Heart right ventricle (tissue), 16 donors: ENCODE measurements around the gene TMIGD3. TPM values are rescaled to one million over a fixed set of nuclear protein-coding genes. Genes with fewer than 3 reads are reported as not detected.

Experiments
- ATAC-seq, 8 donors: fragments of 200-7000 bp; cut with Tn5 transposase; one replicate each; pipeline ENCODE4 v1.9.1; 2020; ENCODE audit warnings: mild to moderate bottlenecking in 8 of 8, moderate library complexity in 8 of 8, moderate number of reproducible peaks in 1 of 8
- DNase-seq, 2 donors: peaks; one replicate each; pipeline ENCODE4 v3.0.0-alpha.2; 2020
- H3K27ac ChIP-seq, 10 donors: fragments of 200-600 bp; sonication (generic) in 2 of 10; one replicate each; pipeline versions ENCODE4 v1.5.0 to v1.8.0; 2020 to 2022; ENCODE audit warnings: mild to moderate bottlenecking in 3 of 10
- H3K27me3 ChIP-seq, 7 donors: fragments of 200-600 bp; one replicate each; pipeline ENCODE4 v1.8.0; 2021 to 2022; ENCODE audit warnings: mild to moderate bottlenecking in 2 of 7
- H3K36me3 ChIP-seq, 9 donors: fragments of 200-600 bp; sonication (generic) in 1 of 9; one replicate each; pipeline versions ENCODE4 v1.5.0 to v1.8.0; 2020 to 2022; ENCODE audit warnings: mild to moderate bottlenecking in 2 of 9
- H3K4me1 ChIP-seq, 9 donors: fragments of 200-600 bp; sonication (generic) in 1 of 9; one replicate each; pipeline versions ENCODE4 v1.5.0 to v1.8.0; 2020 to 2022; ENCODE audit warnings: mild to moderate bottlenecking in 4 of 9
- H3K4me3 ChIP-seq, 10 donors: fragments of 200-600 bp; sonication (generic) in 2 of 10; one replicate each; pipeline versions ENCODE4 v1.5.0 to v1.8.0; 2020 to 2022; ENCODE audit warnings: mild to moderate bottlenecking in 7 of 10, moderate library complexity in 2 of 10
- H3K9me3 ChIP-seq, 11 donors: fragments of 200-600 bp in 10 of 11; sonication (generic) in 2 of 11; one replicate each; pipeline versions ENCODE4 v1.5.0 to v1.8.0; 2013 to 2022; ENCODE audit warnings: mild to moderate bottlenecking in 2 of 11, control low read depth in 1 of 11, moderate library complexity in 1 of 11
- WGBS, 2 donors: extraction: QIAGEN DNeasy Blood & Tissue Kit; methylation state at CpG; one replicate each; pipeline ENCODE4 v1.1.7; 2013; ENCODE audit warnings: inconsistent platforms in 1 of 2; 5-methylcytosine and 5-hydroxymethylcytosine counted together
- intact Hi-C, 10 donors: fragments of 100-400 bp; cut with DNase I; formaldehyde crosslinking; loops; one replicate each; pipeline versions ENCODE4 v1.11.1 to v1.14.2; 2022
- polyA plus RNA-seq, 2 donors: library from polyadenylated mRNA; stranded (reverse); fragments of 200-250 nt; gene quantifications; one replicate each; pipeline ENCODE4 v1.2.3, GENCODE V29; 2013
- total RNA-seq, 10 donors: library from RNA; stranded (reverse); fragmentation: NEBNext Ultra II Directional in 3 of 10; extraction: Animal tissue kit (Norgen Biotek cat#: 25700) in 3 of 10; gene quantifications; one replicate each; pipeline versions ENCODE4 v1.2.1 to v1.2.4, GENCODE V29; 2021 to 2023
- TF ChIP-seq, protein P1 (sequence below), 9 donors: fragments of 200-600 bp; sonication (generic) in 2 of 9; IDR thresholded peaks; one replicate each; pipeline versions ENCODE4 v1.5.0 to v1.8.0; 2021 to 2022; ENCODE audit warnings: antibody characterized with exemption in 9 of 9, mild to moderate bottlenecking in 5 of 9, moderate library complexity in 1 of 9
- donor health status: Arrhythmogenic right ventricular cardiomyopathy.
- donor health status: ischemic (EF 13 %, LVEDD 7.1; RV severe dilation, severe dysfunction).
- donor health status: healthy with polysubstance abuse.
- donor health status: DM: no; HTN: yes; CAD: no.
- donor health status: DM: no; HTN: no; CAD: no.
- donor health status: ischemic (EF 25% LVEDD 6.9; RV normal size, moderate dysfunction).
- donor health status: ischemic (EF 25% LVEDD 5.7; RV mildly dilated, moderate dysfunction).
- donor health status: healthy.
- donor health status: DM: yes; HTN: yes; CAD: no.
- donor health status: Ischemic cardiomyopathy.
- donor health status: ischemic (EF 35%, LVEDD 5.7; RV mildly dilated, moderate dysfunction).
- donor health status: nonischemic (EF 11% LVEDD 7.7; RV severe dilation, severe dysfunction).
- donor health status: DM: yes; HTN: yes; CAD: no.
- donor health status: PGD.
- donor health status: ischemic (EF 29% LVEDD 5.4; RV normal size, mild dysfunction).
- donor health status: nonischemic (EF 23%, LVEDD 6.1; RV moderate dilation, normal function).

TMIGD3 gene
- total and polyA plus RNA-seq, 12 donors = 0.43 to 6.2 (median 1.4) TPM; not detected in 5

DNA sequence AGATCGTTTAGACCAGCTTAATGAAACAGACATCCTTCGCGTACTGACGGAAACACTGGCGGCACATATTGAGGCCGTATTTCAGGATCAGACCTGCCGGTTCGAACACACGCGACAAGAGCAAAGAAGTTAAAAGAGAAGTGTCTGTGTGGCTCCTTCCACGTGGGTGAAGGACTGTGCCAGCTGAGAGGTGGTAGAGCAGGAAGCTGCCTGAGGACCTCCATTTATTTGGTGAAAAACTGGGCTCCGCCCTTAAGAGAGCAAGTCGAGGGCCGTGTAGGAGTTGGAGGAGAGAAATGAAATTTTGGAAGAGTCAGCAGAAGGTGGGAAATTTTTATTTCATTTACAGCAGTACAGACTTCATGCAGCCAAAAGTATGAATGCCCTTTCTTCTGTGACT lies 38.8 kb upstream of the TMIGD3 start:
- Histone ChIP-seq H3K27me3 (no peaks in the 10 kb centered on the region), H3K4me1 (no peaks in the 10 kb centered on the region), H3K4me3 (no peak overlapping the region), H3K9me3 (no peaks in the 10 kb centered on the region), H3K27ac (no peak overlapping the region), H3K36me3 (no peaks in the 10 kb centered on the region)
- intact Hi-C loops = no loop called here
- TF ChIP-seq, protein P1, sequence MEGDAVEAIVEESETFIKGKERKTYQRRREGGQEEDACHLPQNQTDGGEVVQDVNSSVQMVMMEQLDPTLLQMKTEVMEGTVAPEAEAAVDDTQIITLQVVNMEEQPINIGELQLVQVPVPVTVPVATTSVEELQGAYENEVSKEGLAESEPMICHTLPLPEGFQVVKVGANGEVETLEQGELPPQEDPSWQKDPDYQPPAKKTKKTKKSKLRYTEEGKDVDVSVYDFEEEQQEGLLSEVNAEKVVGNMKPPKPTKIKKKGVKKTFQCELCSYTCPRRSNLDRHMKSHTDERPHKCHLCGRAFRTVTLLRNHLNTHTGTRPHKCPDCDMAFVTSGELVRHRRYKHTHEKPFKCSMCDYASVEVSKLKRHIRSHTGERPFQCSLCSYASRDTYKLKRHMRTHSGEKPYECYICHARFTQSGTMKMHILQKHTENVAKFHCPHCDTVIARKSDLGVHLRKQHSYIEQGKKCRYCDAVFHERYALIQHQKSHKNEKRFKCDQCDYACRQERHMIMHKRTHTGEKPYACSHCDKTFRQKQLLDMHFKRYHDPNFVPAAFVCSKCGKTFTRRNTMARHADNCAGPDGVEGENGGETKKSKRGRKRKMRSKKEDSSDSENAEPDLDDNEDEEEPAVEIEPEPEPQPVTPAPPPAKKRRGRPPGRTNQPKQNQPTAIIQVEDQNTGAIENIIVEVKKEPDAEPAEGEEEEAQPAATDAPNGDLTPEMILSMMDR (IDR thresholded peaks at IDR 0.05) = no peak
- no peak for ATAC-seq
- DNase-seq = no peak
- 83 to 85% methylated on average over 14 of the region's 14 CpGs for WGBS, 2 donors

DNA sequence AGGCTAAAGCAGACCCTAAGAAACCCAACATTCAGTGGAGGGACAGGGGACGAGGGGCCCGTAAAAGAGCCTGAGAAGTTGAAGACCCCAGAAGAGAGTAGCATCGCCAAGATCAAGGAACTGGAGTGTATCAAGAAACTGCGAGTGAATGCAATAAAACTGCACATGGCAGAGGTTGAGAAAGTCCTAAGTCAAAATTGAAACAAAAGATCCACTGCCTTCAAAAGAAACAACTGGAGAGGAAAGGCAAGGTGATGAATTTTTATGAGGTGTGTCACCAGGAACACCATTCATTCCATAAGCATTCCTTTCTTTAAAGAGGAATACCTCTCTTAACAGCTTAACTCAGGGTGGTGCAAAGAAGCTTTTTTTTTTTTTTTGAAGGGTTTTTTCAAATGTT lies 38.3 kb upstream of the TMIGD3 start:
- no peaks in the 10 kb centered on the region for H3K27me3 ChIP-seq
- intact Hi-C loops = no loop called here
- no peaks in the 10 kb centered on the region for H3K4me1 ChIP-seq
- no peak overlapping the region for H3K27ac ChIP-seq
- no peaks in the 10 kb centered on the region for H3K36me3 ChIP-seq
- ATAC-seq = no peak
- WGBS, 2 donors = 94 to 96% methylated on average over 4 of the region's 4 CpGs
- TF ChIP-seq, protein P1 (IDR thresholded peaks at IDR 0.05) = no peak
- H3K4me3 ChIP-seq = no peak overlapping the region
- no peaks in the 10 kb centered on the region for H3K9me3 ChIP-seq
- no peak for DNase-seq

- no peaks in the 10 kb centered on the region for H3K36me3 ChIP-seq
- WGBS, 2 donors = 86 to 90% methylated on average over 3 of the region's 3 CpGs
- intact Hi-C loops = no loop called here
- ATAC-seq (no peak), DNase-seq (no peak)
- H3K27me3 ChIP-seq = no peaks in the 10 kb centered on the region
- H3K27ac ChIP-seq = no peak overlapping the region
- no peak overlapping the region for H3K4me3 ChIP-seq
- no peaks in the 10 kb centered on the region for H3K9me3 ChIP-seq
- TF ChIP-seq, protein P1 (IDR thresholded peaks at IDR 0.05) = no peak
- peaks cover 0 to 2% (median 0%) of the 10 kb centered on the region in 9 donors for H3K4me1 ChIP-seq
These were observed 37.5 kb upstream of the TMIGD3 start for GRCh38 chr1:111540928-111541327.

DNA sequence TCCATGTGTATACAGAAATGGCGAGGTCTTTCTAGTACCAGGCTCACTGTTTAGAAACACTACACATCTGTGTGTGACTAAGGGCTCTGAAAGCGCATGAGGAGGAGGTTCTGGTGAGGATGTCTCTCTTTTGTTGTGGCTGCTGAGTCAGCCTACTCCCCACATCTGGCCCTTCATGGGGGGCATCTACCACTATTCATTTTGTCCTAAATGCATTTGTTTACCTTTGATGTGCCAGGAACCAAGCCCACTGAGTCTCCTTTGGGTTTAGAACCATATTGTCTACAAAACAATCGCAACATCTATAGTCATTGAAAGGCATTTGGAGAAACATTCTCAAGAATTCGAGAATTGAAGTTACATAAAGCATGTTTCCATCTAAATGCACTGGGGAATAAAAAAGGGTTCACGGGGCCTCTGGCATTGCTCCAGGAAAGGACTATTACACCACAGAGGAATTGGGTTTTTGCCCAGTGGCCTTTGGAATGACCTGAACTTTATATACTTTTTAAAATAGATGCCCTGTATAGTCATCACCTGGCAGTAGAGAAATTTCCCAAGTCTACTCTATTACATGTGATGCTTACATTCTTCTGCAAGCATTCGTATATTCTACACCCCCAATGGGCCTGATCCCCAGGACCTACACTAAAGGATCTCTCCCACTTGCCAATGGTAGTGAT lies 35.1 kb upstream of the TMIGD3 start:
- Histone ChIP-seq H3K36me3 (no peaks in the 10 kb centered on the region), H3K27me3 (no peaks in the 10 kb centered on the region), H3K4me3 (no peak overlapping the region), H3K4me1 (peaks cover 0 to 17% (median 5%) of the 10 kb centered on the region in 9 donors), H3K27ac (no peak overlapping the region), H3K9me3 (no peaks in the 10 kb centered on the region)
- intact Hi-C loops = no loop called here
- ATAC-seq = no peak
- WGBS, 2 donors = 80 to 83% methylated on average over 6 of the region's 6 CpGs
- DNase-seq = no peak
- TF ChIP-seq, protein P1 (IDR thresholded peaks at IDR 0.05) = no peak
